IPS-20b (cell line): ENCODE results near the gene TM4SF20.

Source experiments
- H3K27ac ChIP-seq: one replicate; pipeline ENCODE4 v1.5.1; 2013; ENCODE audit warnings: low read length
- H3K27me3 ChIP-seq: 2 replicates; pipeline ENCODE4 v1.6.1; 2013; ENCODE audit warnings: mild to moderate bottlenecking, low read length, inconsistent platforms; ENCODE audit not compliant: insufficient read depth
- H3K36me3 ChIP-seq: 2 replicates; pipeline ENCODE4 v1.6.1; 2013; ENCODE audit warnings: low read depth, mild to moderate bottlenecking, inconsistent platforms, low read length, moderate library complexity; ENCODE audit not compliant: insufficient read depth
- H3K4me1 ChIP-seq: 2 replicates; pipeline ENCODE4 v1.6.1; 2013; ENCODE audit warnings: mild to moderate bottlenecking, control low read depth, inconsistent platforms, low read length, moderate library complexity; ENCODE audit not compliant: insufficient read depth
- H3K4me3 ChIP-seq: 2 replicates; pipeline ENCODE4 v1.5.1; 2013; ENCODE audit warnings: mild to moderate bottlenecking, low read length, inconsistent platforms
- H3K9ac ChIP-seq: 2 replicates; pipeline ENCODE4 v1.6.1; 2013; ENCODE audit warnings: low read depth, mild to moderate bottlenecking, inconsistent platforms, low read length, moderate library complexity
- H3K9me3 ChIP-seq: 2 replicates; pipeline ENCODE4 v1.6.1; 2013; ENCODE audit warnings: mild to moderate bottlenecking, low read depth, low read length, inconsistent platforms; ENCODE audit not compliant: insufficient read depth

The TM4SF20 gene, protein sequence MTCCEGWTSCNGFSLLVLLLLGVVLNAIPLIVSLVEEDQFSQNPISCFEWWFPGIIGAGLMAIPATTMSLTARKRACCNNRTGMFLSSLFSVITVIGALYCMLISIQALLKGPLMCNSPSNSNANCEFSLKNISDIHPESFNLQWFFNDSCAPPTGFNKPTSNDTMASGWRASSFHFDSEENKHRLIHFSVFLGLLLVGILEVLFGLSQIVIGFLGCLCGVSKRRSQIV

DNA sequence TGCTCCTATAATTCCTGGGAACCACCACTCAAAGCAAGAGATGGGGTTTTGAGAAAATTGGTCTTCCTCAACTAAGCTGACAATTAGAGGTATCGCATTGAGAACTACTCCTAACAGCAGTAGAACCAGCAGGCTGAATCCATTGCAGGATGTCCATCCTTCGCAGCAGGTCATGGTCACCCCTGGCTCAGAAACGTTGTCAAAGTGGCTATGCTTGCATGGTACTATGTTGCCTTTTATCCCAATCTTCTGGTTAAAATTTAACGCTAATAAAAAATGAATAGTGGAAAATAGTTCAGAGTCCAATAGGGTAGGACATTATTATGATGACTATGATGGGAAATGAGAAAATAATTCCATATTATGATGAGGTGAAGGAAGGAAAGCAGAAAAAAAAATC is at the start of gene TM4SF20:
Gene TM4SF20 (minus strand): TSS at position 212 of the 400 bp plus-strand sequence. CDS start 38 bp downstream, at position 174.
- H3K36me3 ChIP-seq: no peaks in the 10 kb centered on the region
- peaks cover 10% of the 10 kb centered on the region; the same call in 1 of the 2 replicates for H3K4me1 ChIP-seq
- no peak within 1 kb of the TSS for H3K9ac ChIP-seq
- no peaks in the 10 kb centered on the region for H3K9me3 ChIP-seq
- H3K27me3 ChIP-seq: no peaks in the 10 kb centered on the region
- H3K27ac ChIP-seq: no peak within 1 kb of the TSS
- no peak within 1 kb of the TSS for H3K4me3 ChIP-seq

GRCh38 chr2:227428731-227429285 is 49.7 kb upstream of the TM4SF20 start:
- H3K36me3 ChIP-seq: no peaks in the 10 kb centered on the region
- H3K4me3 ChIP-seq: no peak overlapping the region
- peaks cover 14% of the 10 kb centered on the region for H3K9me3 ChIP-seq
- H3K4me1 ChIP-seq: peaks cover 1% of the 10 kb centered on the region; the same call in 1 of the 2 replicates
- H3K27ac ChIP-seq: no peak overlapping the region
- no peak overlapping the region for H3K9ac ChIP-seq
- no peaks in the 10 kb centered on the region for H3K27me3 ChIP-seq

DNA sequence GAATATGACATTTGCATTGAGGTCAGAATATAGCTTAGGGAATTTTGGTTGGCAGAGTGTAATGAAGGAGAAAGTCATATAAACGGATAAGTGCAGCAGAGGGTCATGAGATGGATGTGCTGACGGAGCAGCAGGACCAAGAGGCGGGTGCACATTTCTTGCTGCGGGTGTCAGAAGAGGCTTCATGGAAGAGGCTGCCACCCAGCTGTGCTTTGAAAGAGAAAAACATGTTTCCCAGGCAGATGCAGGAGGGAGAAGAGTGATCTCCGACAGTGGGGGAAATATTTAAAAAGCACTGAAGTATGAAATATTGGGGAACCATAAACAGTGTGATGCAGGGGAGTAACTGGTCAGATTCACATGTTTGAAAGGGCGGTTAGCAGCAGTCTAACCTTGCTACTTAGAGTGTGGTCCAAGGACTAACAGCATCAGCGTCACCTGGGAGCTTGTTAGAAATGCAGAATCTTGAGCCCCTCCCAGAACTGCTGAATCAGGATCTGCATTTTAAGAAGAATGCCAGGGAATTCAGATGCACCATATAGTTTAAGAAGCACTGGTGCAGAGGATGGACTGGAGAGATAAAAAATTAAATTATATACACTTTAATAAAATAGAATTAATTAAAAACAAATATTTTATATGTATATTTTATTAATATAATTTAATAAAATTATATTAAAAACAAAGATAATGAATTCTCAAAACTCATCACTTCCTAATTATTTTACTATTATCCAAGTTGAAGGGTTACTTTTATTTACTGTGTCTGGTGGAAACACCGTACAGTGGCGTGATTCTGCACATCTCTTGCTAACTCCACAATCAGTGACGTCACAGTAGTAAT is 44.8 kb upstream of the TM4SF20 start:
- no peaks in the 10 kb centered on the region for H3K9me3 ChIP-seq
- H3K4me3 ChIP-seq: no peak overlapping the region
- peaks cover 4% of the 10 kb centered on the region; the same call in 1 of the 2 replicates for H3K4me1 ChIP-seq
- H3K36me3 ChIP-seq: no peaks in the 10 kb centered on the region
- no peak overlapping the region for H3K27ac ChIP-seq
- no peaks in the 10 kb centered on the region for H3K27me3 ChIP-seq
- no peak overlapping the region for H3K9ac ChIP-seq

DNA sequence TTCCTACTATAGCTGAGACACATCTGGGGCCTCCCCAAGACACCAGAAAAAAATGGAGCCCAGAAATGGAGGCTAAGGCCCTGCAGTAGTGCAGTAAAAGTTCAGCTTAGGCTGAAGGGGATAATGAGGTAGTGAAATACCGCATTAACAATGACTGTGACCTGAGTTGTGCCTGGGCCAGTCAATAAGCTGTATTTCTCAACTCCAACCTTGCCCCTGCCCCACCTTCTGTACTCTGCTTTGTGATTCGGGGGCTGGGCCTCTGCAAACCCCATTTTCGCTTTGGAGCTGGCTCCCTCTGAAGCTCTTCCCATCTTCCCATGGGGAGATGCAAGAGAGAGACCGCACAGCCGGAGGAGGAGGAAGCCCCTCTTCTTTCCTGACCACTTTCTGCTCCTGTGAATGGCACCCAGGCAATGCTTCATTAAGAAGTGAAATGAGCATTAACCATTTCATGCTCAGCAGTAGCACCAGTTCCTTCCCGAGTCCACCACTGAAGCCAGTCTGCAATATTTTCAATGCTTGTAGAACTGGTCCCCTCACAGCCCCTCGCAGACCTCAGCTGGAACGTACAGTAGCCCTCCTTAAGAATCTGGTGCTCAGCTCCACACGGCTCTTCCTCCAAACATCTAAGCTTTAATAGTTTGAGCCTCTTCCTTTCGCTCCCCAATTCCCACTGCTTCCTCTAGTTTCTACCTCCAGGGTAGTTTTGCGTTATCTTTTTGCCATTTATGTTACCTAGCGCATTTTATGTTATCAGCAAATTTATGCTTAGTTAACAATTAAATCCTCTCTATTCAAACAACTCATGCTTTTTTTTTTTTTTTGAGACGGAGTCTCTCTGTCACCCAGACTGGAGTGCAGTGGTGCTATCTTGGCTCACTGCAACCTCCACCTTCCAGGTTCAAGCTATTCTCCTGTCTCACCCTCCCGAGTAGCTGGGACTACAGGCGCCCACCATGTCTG is 41.3 kb upstream of the TM4SF20 start:
- no peaks in the 10 kb centered on the region for H3K27me3 ChIP-seq
- no peaks in the 10 kb centered on the region for H3K36me3 ChIP-seq
- H3K4me3 ChIP-seq: no peak overlapping the region
- no peak overlapping the region for H3K9ac ChIP-seq
- H3K4me1 ChIP-seq: peaks cover 4% of the 10 kb centered on the region; the same call in 1 of the 2 replicates
- no peak overlapping the region for H3K27ac ChIP-seq
- no peaks in the 10 kb centered on the region for H3K9me3 ChIP-seq

GRCh38 chr2:227416701-227417100 is 37.6 kb upstream of the TM4SF20 start:
- Histone ChIP-seq H3K4me1 (no peaks in the 10 kb centered on the region), H3K36me3 (no peaks in the 10 kb centered on the region), H3K4me3 (no peak overlapping the region), H3K9me3 (no peaks in the 10 kb centered on the region), H3K27me3 (no peaks in the 10 kb centered on the region), H3K9ac (no peak overlapping the region), H3K27ac (no peak overlapping the region)

- Histone ChIP-seq H3K27ac (no peak overlapping the region), H3K27me3 (no peaks in the 10 kb centered on the region), H3K4me3 (no peak overlapping the region), H3K4me1 (no peaks in the 10 kb centered on the region), H3K36me3 (no peaks in the 10 kb centered on the region), H3K9ac (no peak overlapping the region), H3K9me3 (no peaks in the 10 kb centered on the region)
Measured at GRCh38 chr2:227415538-227416424, 36.7 kb upstream of the TM4SF20 start.

DNA sequence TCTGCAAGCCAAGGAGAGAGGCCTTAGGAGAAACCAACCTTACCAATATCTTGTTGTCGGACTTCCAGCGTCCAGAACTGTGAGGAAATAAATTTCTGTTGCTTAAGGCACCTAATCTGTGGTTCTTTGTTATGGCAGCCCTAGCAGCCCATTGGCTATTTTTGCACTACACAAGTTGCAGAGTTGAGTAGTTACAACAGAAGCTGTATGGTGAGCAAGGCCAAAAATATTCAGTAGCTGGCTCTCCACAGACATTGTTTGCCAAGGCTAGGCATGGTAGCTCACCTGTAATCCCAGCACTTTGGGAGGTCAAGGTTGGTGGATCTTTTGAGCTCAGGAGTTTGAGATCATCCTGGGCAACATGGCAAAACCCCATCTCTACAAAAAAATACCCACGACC is 35.7 kb upstream of the TM4SF20 start:
- no peak overlapping the region for H3K27ac ChIP-seq
- H3K9ac ChIP-seq: no peak overlapping the region
- no peaks in the 10 kb centered on the region for H3K4me1 ChIP-seq
- H3K27me3 ChIP-seq: no peaks in the 10 kb centered on the region
- H3K36me3 ChIP-seq: no peaks in the 10 kb centered on the region
- H3K4me3 ChIP-seq: no peak overlapping the region
- H3K9me3 ChIP-seq: no peaks in the 10 kb centered on the region

GRCh38 chr2:227413371-227413770 is 34.3 kb upstream of the TM4SF20 start:
- no peaks in the 10 kb centered on the region for H3K36me3 ChIP-seq
- no peaks in the 10 kb centered on the region for H3K9me3 ChIP-seq
- no peaks in the 10 kb centered on the region for H3K27me3 ChIP-seq
- no peak overlapping the region for H3K27ac ChIP-seq
- no peak overlapping the region for H3K9ac ChIP-seq
- no peak overlapping the region for H3K4me3 ChIP-seq
- no peaks in the 10 kb centered on the region for H3K4me1 ChIP-seq

DNA sequence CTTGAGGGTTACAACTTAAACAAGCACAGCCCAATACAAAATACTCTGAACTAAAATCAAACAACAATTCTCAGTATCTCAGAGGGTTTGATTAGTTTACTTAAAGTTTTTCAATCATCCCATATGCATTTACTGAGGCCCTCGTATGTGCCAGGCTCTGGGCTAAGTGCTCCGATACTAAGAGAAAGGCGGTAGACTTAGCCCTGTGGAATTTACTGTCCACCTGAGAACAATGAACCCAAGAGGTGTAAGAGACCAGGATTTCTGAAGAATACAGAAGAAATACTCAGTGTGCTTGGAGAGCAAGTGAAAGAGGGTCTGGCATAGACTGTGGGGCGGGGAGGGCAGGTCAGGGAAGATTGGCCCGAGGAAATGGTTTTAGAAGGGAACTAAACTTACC is 33.8 kb upstream of the TM4SF20 start:
- Histone ChIP-seq H3K4me3 (no peak overlapping the region), H3K36me3 (no peaks in the 10 kb centered on the region), H3K9ac (no peak overlapping the region), H3K4me1 (no peaks in the 10 kb centered on the region), H3K9me3 (no peaks in the 10 kb centered on the region), H3K27me3 (no peaks in the 10 kb centered on the region), H3K27ac (no peak overlapping the region)

DNA sequence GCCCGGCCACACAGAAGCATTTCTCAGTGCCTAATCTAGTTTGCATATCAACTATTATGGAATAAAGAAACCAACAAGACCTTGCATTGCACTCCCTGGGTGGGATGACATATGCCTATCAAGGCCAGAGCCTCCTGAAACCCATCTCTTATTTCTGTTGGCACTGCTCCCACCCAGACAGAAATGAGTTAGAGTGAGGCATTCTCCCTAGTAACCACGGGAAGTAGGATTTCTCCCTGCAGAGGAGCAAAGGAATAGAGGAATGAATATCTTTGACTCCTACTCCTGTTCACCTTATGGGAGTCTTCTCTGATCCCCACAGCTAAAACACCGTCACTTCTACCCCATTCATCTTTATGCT is 32.9 kb upstream of the TM4SF20 start:
- Histone ChIP-seq H3K36me3 (no peaks in the 10 kb centered on the region), H3K27me3 (no peaks in the 10 kb centered on the region), H3K9ac (no peak overlapping the region), H3K4me1 (no peaks in the 10 kb centered on the region), H3K9me3 (no peaks in the 10 kb centered on the region), H3K27ac (no peak overlapping the region), H3K4me3 (no peak overlapping the region)
